GM18907 (cell line): ENCODE measurements around the gene GPR108.

Experiments used
- ATAC-seq: cut with Tn5 transposase; IDR thresholded peaks from one replicate; pipeline ENCODE4 v1.9.1; 2021; ENCODE audit warnings: mild to moderate bottlenecking, moderate library complexity; ENCODE audit not compliant: unreplicated experiment

GPR108 gene

DNA sequence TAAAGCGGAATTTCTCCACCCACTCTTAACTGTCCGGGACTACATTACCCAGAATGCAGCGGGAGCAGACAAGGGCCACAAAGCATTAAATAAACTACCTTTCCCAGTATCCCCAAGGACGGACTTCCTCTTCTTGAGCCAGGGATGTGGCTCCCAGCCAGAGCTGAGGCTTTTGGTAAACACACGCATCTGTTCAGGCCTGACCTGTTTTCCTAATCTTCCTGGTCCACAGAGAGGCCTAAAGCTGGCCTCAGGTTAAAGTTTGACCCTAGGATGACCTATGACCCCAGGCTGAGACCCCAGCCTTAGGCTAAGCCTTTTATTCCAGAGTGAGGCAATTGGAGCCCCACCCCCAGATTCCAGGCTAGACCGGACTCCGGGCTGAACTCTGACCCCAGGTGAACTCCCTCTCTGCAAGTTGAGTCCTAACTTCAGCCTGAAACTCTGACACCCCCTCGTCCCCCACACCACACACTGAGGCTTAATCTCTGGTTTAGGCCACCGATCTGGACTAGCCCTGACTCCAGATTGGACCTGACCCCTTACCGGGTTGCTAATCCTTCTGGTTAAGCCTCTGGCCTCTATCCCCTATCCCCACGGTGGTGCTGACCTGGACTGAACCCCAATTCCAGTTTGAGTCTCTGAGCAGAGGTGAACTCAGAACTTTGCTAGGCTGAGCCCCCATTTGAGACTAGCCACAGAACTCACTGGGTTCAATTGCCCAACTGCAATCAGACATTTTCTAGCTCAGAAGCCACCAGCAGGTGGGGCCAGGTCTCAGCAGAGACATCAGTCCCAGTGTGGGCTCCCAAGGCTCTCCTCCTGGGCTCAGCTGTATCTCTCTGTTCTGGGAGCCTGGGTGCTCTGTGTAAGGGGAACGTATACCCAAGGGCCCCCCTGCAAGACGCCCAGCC lies 750 bp upstream of the GPR108 start:
- ATAC-seq = peak; percentile 3

DNA sequence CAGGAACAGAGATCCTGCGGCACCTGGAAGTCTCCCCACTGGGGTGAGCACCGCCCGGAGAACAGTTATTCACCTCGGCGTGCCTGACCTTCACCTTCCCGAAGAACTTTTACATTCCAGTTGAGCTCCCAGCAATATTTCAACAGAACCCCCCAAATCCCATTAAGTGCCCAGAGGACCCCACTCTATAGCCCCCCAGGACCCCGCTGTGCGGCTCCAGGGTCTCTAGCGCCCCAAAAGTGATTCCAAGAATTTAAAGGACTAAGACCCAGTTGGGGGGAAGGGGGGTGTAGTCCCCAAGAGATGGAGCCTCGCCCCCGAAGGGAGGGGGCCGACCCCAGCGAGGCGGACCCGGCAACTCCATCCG lies 480 bp downstream of the GPR108 start:
- ATAC-seq = no peak

GRCh38 chr19:6736169-6736916 lies 1.0 kb downstream of the GPR108 start:
- ATAC-seq = peak; percentile 21

DNA sequence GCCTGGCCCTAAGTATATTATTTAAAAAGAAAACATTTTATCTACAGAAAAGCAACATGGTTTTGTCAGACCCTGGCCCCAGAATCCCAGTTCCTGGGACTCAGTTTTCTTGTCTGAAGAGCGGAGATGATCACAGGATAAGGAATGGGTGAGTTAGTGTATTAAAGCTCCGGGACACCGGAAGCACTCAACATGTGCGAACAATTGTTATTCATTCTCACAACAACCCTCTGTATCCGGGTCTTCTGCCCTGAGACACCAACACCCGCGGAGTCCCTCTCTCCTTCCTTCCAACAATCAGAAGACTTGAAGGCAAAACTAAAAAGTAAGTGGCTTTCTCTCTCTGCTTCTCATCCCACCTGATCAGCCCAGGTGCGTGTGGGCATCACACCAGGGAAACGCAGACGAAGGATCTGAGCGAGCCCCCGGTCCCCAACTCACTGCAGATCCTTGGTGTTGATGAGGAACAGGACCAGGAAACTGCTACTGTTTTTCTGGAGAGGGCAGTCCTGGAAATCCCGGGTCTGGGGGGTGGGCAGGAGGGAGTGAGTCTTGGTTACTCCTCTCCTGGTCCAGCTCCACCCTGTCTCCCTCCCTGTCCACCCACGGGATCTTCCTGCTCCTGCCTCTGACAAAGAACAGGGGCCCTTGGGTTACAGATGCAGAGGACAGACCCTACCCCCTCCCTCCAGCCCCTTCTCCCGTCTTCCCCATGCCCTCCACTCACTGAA lies 2.0 kb downstream of the GPR108 start:
- ATAC-seq = no peak

DNA sequence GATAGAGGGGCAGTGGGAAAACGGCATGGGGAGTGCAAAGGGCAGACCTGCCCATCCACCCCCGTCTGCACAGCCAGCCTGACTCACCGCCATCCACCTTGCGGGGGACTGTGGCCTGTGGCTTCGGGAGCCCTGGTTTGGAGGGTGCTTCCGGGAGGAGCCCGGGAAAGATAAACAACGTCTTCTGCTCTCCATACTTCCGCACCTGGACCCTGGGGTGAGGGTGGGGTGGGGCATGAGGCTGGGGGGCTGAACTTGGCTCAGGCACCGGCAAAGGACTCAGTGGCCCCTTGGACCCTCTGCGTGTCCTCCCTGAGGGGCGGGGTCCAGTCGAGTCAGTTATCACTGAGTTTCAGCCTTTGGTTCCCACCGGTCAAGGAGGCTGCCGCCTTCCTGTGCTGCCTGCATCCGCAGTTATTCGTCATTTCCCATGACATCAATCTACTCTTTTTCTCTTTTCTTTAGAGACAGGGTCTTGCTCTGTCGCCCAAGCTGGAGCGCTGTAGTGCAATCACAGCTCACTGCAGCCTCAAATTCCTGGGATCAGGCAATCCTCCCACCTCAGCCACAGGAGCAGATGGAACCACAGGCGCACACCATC lies 3.2 kb downstream of the GPR108 start:
- ATAC-seq = no peak

DNA sequence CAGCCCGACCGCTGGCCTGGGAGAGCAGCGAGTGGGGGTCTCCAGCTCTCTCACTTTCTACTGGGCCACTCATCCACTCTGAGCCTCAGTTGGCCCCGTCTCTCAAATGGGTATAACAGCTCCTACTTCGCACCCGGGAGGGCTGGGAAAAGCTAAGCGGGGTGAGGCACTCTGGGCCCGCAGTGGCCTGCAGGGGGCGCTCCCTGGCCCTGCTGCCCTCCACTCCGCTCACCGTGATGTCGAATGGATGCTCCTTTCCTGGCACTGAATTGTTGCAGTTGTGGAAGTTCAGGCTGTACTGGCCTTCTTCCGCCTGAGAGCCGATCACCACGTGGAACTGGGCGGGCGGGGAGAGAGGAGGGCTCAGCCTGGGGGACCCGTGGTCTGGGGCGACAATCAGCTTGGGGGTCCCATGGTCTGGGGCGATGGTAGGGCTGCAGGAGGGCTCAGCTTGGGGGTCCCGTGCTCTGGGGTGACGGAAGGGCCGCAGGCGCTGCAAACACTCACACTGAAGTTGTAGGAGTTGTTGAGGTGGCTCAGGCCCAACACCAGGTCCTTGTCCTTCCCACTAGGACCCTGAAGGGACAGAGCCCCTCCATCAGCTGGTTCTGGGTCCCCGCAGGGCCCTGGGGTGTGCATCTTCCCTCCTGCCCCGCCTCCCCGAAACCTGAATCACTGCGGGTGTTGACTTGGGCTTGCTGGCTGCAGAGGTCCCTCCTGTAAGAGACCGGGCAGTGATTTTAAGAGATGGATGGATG lies 3.9 kb downstream of the GPR108 start:
- ATAC-seq = no peak

DNA sequence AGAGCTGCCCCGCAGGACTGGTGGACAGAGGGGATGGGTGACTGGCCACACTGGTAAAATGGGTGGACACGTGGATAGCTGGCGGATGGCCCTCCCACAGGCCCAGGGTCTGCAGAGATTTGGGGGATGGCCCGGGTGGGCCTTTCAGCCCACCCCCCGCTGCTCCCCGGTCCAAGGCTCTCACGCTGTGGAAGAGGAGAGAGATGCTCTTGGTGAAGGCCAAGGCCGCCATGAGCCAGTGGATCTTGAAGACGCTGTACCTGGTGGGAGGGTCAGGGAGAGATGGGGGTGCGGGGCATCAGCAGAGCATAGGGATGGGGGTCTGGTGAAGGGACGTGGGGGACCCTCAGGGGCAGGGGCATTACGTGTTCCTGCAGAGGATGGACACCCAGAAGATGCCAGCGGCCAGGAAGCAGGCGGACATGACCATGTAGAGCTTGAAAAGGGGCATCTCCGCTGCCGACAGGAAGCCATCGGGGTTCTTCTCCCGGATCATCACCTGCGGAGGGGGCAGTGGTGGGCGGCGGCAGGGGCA lies 4.5 kb downstream of the GPR108 start:
- ATAC-seq = no peak

GRCh38 chr19:6731822-6732221 lies 5.6 kb downstream of the GPR108 start:
- no peak for ATAC-seq

- no peak for ATAC-seq
These were observed 6.3 kb downstream of the GPR108 start for GRCh38 chr19:6730941-6731670.

- ATAC-seq = no peak
These were observed 7.1 kb downstream of the GPR108 start for GRCh38 chr19:6730153-6730804.

DNA sequence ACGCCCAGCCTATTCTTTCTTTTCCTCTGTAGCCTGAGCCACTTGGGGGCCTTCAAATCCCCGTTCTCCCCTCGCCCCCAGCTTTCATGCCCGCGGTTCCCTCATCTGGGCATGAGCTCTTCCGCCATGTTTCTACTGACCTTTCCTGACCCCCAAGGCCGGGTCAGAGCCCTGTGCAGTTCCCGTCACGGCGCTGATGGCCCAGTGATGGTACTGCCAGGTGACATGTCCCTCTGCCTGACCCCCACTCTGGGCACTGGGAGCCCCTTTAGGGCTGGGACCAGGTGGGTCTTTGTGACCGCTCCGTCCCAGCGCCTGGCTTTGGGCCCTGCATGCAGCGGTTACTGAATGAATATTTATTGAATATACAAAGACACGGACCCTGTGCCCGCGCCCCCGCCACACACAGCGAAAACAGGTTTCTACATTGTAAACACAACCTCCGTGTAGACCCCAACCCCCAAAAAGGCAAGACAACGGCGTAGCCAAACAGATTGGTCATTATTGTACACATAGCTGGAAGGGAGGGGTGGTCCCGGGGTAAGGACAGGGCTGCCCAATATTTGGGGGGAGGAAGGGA lies 7.7 kb downstream of the GPR108 start:
- ATAC-seq = no peak

- no peak for ATAC-seq
These were observed 9.0 kb downstream of the GPR108 start for GRCh38 chr19:6728346-6728745.

GRCh38 chr19:6725513-6726231 lies 11.7 kb downstream of the GPR108 start:
- ATAC-seq = no peak

DNA sequence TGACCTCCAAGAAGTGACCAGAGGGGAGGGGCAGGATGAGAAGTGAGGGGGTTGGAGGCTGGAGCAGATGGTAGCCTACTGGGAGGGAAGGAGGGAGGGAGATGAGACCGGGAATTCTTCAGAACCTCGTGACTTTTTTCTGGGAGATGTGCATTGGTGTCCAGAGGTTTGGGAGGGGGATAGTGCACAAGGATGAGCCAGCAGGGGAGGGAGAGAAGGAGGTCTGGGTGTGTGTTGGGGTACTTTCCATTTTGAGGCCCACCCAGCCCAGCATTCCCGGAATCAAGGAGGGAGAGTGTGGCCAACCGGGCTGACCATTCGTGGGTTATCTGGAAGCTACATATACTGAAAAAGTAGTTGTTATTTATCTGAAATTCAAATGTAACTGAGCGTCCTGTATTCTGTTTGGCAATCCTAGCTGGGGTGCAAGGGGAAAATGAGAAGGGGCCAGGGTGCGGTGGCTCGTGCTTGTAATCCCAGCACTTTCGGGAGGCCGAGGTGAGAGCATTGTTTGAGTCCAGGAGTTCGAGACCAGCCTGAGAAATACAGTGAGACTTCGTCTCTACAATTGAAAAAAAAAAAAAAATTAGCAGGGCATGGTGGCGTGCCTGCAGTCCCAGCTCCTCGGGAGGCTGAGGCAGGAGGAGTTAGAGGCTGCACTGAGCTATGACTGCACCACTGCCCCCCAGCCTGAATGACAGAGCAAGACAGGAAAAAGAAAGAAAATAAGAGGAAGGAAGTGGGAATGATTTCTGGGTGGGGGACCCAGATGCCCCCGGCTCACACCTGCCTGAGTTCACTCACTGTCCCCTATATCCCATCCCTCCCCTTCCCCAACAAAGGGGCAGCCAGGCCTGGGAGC lies 12.5 kb downstream of the GPR108 start:
- ATAC-seq = no peak

- no peak for ATAC-seq
These were observed 13.6 kb downstream of the GPR108 start for GRCh38 chr19:6723738-6724137.

GRCh38 chr19:6723108-6723618 lies 14.2 kb downstream of the GPR108 start:
- ATAC-seq = no peak

DNA sequence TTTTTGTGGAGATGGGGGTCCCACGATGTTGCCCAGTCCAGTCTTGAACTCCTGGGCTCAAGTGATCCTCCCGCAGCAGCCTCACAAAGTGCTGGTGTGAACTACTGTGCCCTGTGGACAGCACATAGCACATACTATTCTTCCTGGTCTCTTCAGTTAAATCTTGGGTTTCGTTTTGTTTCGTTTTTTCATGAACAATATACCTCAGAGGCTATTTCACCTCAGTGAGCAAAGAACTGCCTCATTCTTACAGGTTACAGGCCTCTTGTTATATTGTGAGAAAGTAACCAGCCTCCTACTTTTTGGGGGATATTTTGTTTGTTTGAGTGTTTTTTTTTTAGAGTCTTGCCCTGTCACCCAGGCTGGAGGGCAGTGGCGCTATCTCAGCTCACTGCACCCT lies 15.6 kb downstream of the GPR108 start:
- no peak for ATAC-seq
